NCI-H1417 treated with DMSO at 0.1 percent for 48 hours (cell line): ENCODE measurements around the gene SMAD4.
"Not testable (repeated sequence)": the region's sequence is repeated elsewhere in the genome, so short reads cannot be mapped to it uniquely, and the experiment has no call there.

Source experiments
- DNase-seq: peaks from one replicate; lab custom pipeline; 2025; lab: John Stamatoyannopoulos, UW

Gene SMAD4

GRCh38 chr18:51029694-51030536 is at the start of gene SMAD4:
Gene SMAD4 (plus strand): TSS chr18:51030213. CDS start chr18:51047047, 16,834 bp downstream.
- peak; percentile 97 for DNase-seq

- no peak for DNase-seq
These were observed 48.6 kb upstream of the SMAD4 start for GRCh38 chr18:50981381-50981780.

GRCh38 chr18:50982086-50982801 is 47.8 kb upstream of the SMAD4 start:
- DNase-seq = no peak

- DNase-seq = no peak
These were observed 47.2 kb upstream of the SMAD4 start for GRCh38 chr18:50982802-50983179.

- DNase-seq = no peak
These were observed 43.5 kb upstream of the SMAD4 start for GRCh38 chr18:50986360-50987087.

GRCh38 chr18:50987261-50987660 is 42.8 kb upstream of the SMAD4 start:
- no peak for DNase-seq

GRCh38 chr18:50989711-50990110 is 40.3 kb upstream of the SMAD4 start:
- no peak for DNase-seq

- no peak for DNase-seq
These were observed 37.7 kb upstream of the SMAD4 start for GRCh38 chr18:50992351-50992762.

GRCh38 chr18:50994031-50994430 is 36.0 kb upstream of the SMAD4 start:
- DNase-seq = no peak

GRCh38 chr18:51003174-51003573 is 26.8 kb upstream of the SMAD4 start:
- DNase-seq = not testable (repeated sequence)

- no peak for DNase-seq
These were observed 23.8 kb upstream of the SMAD4 start for GRCh38 chr18:51006061-51006818.

GRCh38 chr18:51006948-51007789 is 22.8 kb upstream of the SMAD4 start:
- no peak for DNase-seq

- DNase-seq = no peak
These were observed 22.2 kb upstream of the SMAD4 start for GRCh38 chr18:51007790-51008139.

- DNase-seq = no peak
These were observed 20.9 kb upstream of the SMAD4 start for GRCh38 chr18:51009072-51009471.

- no peak for DNase-seq
These were observed 19.8 kb upstream of the SMAD4 start for GRCh38 chr18:51010218-51010617.

- DNase-seq = no peak
These were observed 18.3 kb upstream of the SMAD4 start for GRCh38 chr18:51011709-51012108.

GRCh38 chr18:51012441-51012840 is 17.6 kb upstream of the SMAD4 start:
- no peak for DNase-seq

GRCh38 chr18:51013259-51013658 is 16.8 kb upstream of the SMAD4 start:
- DNase-seq = no peak

GRCh38 chr18:51017140-51017879 is 12.7 kb upstream of the SMAD4 start:
- no peak for DNase-seq

- DNase-seq = no peak
These were observed 9.5 kb upstream of the SMAD4 start for GRCh38 chr18:51020536-51020935.
